Kidney epithelial cell (primary cell): Measurements from ENCODE around the gene DNAAF2. TPM values are rescaled to one million over a fixed set of nuclear protein-coding genes. Genes with fewer than 3 reads are reported as not detected.
A peak's percentile ranks its signal among the peaks of the same experiment; 100 is the strongest.

Source experiments
- DNase-seq: peaks from one replicate; pipeline ENCODE4 v3.0.0-alpha.2; 2010; ENCODE audit warnings: low read depth
- H3K27me3 ChIP-seq: 2 replicates; pipeline ENCODE4 v1.6.0; 2011; ENCODE audit warnings: low read length; ENCODE audit not compliant: control insufficient read depth, insufficient read depth
- H3K36me3 ChIP-seq: 2 replicates; pipeline ENCODE4 v1.5.1; 2011; ENCODE audit warnings: low read length; ENCODE audit not compliant: control insufficient read depth, insufficient read depth
- H3K4me3 ChIP-seq: 2 replicates; pipeline ENCODE4 v1.5.1; 2011; ENCODE audit warnings: low read depth, mild to moderate bottlenecking, control low read depth, low read length
- CTCF ChIP-seq: IDR thresholded peaks from 2 replicates; pipeline ENCODE4 v1.5.1; 2011; ENCODE audit warnings: mild to moderate bottlenecking, moderate library complexity, low read length, control low read depth, inconsistent platforms; ENCODE audit not compliant: insufficient read depth, poor library complexity, severe bottlenecking
- total RNA-seq: library from RNA; depleted of rRNA; stranded (reverse); fragments of >200 nt; gene quantifications from 2 replicates; pipeline ENCODE4 v1.2.3, GENCODE V29; 2015

The DNAAF2 gene
- total RNA-seq, 1 donor from 2014 or later = 23.8 TPM

GRCh38 chr14:49640540-49641417 is 5.7 kb upstream of the DNAAF2 start:
- no peaks in the 10 kb centered on the region for H3K27me3 ChIP-seq
- TF ChIP-seq CTCF = no peak
- no peaks in the 10 kb centered on the region for H3K36me3 ChIP-seq
- no peak for DNase-seq
- no peak overlapping the region for H3K4me3 ChIP-seq

DNA sequence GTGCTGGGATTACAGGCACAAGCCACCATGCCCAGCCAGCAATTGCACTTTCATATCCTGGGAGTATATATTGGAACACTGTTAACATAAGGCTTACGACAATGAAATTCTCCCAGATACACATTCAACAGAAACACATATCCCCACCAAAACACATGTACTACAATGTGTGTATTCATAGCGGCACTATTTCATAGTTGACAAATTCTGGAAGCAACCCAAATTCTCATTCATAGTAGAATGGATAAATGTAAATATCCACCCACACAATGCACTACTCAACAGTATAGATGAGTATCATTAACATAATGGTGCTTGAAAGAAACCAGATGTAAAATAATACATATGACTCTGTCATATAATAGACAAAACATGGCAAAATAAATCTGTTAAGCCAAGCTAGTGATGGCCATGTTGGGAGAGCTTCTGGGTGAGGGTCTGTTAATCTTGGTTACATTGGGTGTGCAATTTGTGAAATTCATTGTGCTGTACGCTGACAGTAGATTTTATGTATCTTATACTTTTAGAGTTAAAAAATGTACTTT is 2.6 kb upstream of the DNAAF2 start:
- TF ChIP-seq CTCF = no peak
- H3K27me3 ChIP-seq = no peaks in the 10 kb centered on the region
- H3K36me3 ChIP-seq = no peaks in the 10 kb centered on the region
- no peak for DNase-seq
- no peak overlapping the region for H3K4me3 ChIP-seq

- no peak overlapping the region for H3K4me3 ChIP-seq
- no peak for TF ChIP-seq CTCF
- no peaks in the 10 kb centered on the region for H3K27me3 ChIP-seq
- no peak for DNase-seq
- H3K36me3 ChIP-seq = no peaks in the 10 kb centered on the region
Observed at GRCh38 chr14:49636866-49637265, 1.8 kb upstream of the DNAAF2 start.

DNA sequence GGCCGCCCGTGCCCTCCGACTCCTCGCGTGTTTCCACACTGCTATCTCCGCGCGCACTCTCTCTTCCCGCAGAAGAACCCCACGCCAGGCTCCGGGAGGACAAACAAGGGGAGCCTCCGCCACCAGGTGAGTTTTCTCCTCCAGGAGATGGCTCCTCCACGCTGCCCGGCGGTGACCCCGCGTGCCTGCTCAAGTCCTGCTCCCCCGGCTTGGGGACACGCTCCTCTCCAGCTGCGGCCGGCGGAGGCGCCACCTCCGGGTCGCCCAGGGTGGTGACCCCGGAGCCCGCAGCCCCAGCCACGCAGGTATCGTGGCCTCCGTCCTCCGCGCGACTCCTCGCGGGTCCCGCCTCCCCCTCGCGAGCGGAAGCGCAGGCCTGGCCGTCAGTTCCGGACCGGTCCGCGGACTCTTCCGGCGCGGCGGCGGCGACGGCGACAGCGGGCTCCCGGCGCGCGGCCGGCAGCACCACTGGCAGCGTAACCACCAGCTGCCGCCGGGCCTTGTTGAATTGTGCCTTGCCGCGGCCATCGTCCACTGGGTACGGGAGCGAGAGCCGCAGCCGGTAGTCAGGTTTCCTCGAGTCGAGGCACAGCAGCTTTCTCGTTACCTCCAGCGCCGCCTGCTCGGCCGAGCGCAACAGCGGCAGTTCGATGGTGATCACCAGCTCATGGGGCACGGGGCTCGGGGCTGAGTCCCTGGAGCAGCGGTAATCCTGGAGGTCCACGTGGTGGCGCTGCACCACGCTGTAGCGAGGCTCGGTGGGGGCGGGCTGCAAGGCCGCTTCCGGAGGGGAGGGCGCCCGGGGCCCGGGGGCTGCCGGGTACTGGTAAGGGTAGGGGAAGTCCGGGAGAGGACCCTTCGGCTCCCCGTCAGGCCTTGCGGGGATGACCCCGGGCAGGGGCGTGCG is 1.2 kb downstream of the DNAAF2 start:
- DNase-seq = no peak

More for the DNA sequence above, 1.2 kb downstream of the DNAAF2 start:
- Histone ChIP-seq H3K36me3 (no peaks in the 10 kb centered on the region), H3K27me3 (no peaks in the 10 kb centered on the region), H3K4me3 (peak overlapping the region; percentile 84)
- TF ChIP-seq CTCF = peak; percentile 79
